Measurements from ENCODE around the gene MEI4.

MEI4 gene

GRCh38 chr6:77764364-77764763, 111.5 kb downstream of the MEI4 start:
- H3K36me3 ChIP-seq (ENCODE audit: control insufficient read depth, insufficient read depth, low read length) = no peaks in the 10 kb centered on the region
- no peak overlapping the region for H4K5ac ChIP-seq (ENCODE audit: low read length)
- DNase-seq = no peak
- no peak overlapping the region for H3K4ac ChIP-seq (ENCODE audit: low read depth, low read length)
- no peak overlapping the region for H2BK15ac ChIP-seq (replicated peaks; ENCODE audit: low read depth)
- no peak overlapping the region for H3K4me2 ChIP-seq (ENCODE audit: low read length)
- H3K79me1 ChIP-seq (ENCODE audit: low read length) = no peaks in the 10 kb centered on the region
- H3K9ac ChIP-seq (ENCODE audit: low read length) = no peak overlapping the region
- no peak overlapping the region for H3K18ac ChIP-seq (ENCODE audit: low read length)
- H2BK5ac ChIP-seq (ENCODE audit: low read length) = no peak overlapping the region
- no peak overlapping the region for H3K56ac ChIP-seq (ENCODE audit: low read length)
- H4K8ac ChIP-seq (ENCODE audit: low read depth, low read length) = no peak overlapping the region
- no peak overlapping the region for H2BK120ac ChIP-seq (ENCODE audit: low read depth, low read length)
- H3K27me3 ChIP-seq (ENCODE audit: insufficient read depth, low read length, poor library complexity) = no peaks in the 10 kb centered on the region
- no CpG with 5 or more reads among the region's 1 CpG for WGBS (ENCODE audit: extremely low coverage, insufficient coverage, low lambda C conversion rate)
- no peak overlapping the region for H3K23ac ChIP-seq (ENCODE audit: low read length)
- no peak overlapping the region for H3K27ac ChIP-seq (ENCODE audit: low read depth, low read length)
- no peak overlapping the region for H3K4me3 ChIP-seq (ENCODE audit: low read length)
- no peak overlapping the region for H2AK5ac ChIP-seq (ENCODE audit: low read length)
- no peaks in the 10 kb centered on the region for H3K79me2 ChIP-seq (ENCODE audit: control insufficient read depth, insufficient read depth, low read length)
- H3K4me1 ChIP-seq (ENCODE audit: control insufficient read depth, low read depth, low read length) = no peaks in the 10 kb centered on the region

GRCh38 chr6:77773157-77773822, 120.5 kb downstream of the MEI4 start:
- Histone ChIP-seq H3K56ac (ENCODE audit: low read length) (no peak overlapping the region), H3K4me2 (ENCODE audit: low read length) (no peak overlapping the region), H3K23ac (ENCODE audit: low read length) (no peak overlapping the region), H3K36me3 (ENCODE audit: control insufficient read depth, insufficient read depth, low read length) (no peaks in the 10 kb centered on the region), H2BK5ac (ENCODE audit: low read length) (no peak overlapping the region), H3K79me1 (ENCODE audit: low read length) (no peaks in the 10 kb centered on the region), H2BK120ac (ENCODE audit: low read depth, low read length) (no peak overlapping the region), H3K18ac (ENCODE audit: low read length) (no peak overlapping the region), H3K27me3 (ENCODE audit: insufficient read depth, low read length, poor library complexity) (no peaks in the 10 kb centered on the region), H2BK15ac (replicated peaks; ENCODE audit: low read depth) (no peak overlapping the region), H3K79me2 (ENCODE audit: control insufficient read depth, insufficient read depth, low read length) (no peaks in the 10 kb centered on the region), H4K8ac (ENCODE audit: low read depth, low read length) (no peak overlapping the region), H3K4me1 (ENCODE audit: control insufficient read depth, low read depth, low read length) (no peaks in the 10 kb centered on the region), H2AK5ac (ENCODE audit: low read length) (no peak overlapping the region), H3K4me3 (ENCODE audit: low read length) (no peak overlapping the region), H4K5ac (ENCODE audit: low read length) (no peak overlapping the region), H3K27ac (ENCODE audit: low read depth, low read length) (no peak overlapping the region), H3K9ac (ENCODE audit: low read length) (no peak overlapping the region), H3K4ac (ENCODE audit: low read depth, low read length) (no peak overlapping the region)
- DNase-seq = no peak

GRCh38 chr6:77774457-77774856, 121.6 kb downstream of the MEI4 start:
- no peaks in the 10 kb centered on the region for H3K27me3 ChIP-seq (ENCODE audit: insufficient read depth, low read length, poor library complexity)
- no CpG with 5 or more reads among the region's 1 CpG for WGBS (ENCODE audit: extremely low coverage, insufficient coverage, low lambda C conversion rate)
- no peak overlapping the region for H3K18ac ChIP-seq (ENCODE audit: low read length)

GRCh38 chr6:77776441-77776840, 123.6 kb downstream of the MEI4 start:
- no peak overlapping the region for H2BK5ac ChIP-seq (ENCODE audit: low read length)
- H3K79me2 ChIP-seq (ENCODE audit: control insufficient read depth, insufficient read depth, low read length) = no peaks in the 10 kb centered on the region
- no peak overlapping the region for H3K4me2 ChIP-seq (ENCODE audit: low read length)
- no peak overlapping the region for H2AK5ac ChIP-seq (ENCODE audit: low read length)
- no peak overlapping the region for H3K23ac ChIP-seq (ENCODE audit: low read length)
- H4K5ac ChIP-seq (ENCODE audit: low read length) = no peak overlapping the region
- H2BK120ac ChIP-seq (ENCODE audit: low read depth, low read length) = no peak overlapping the region
- H2BK15ac ChIP-seq (replicated peaks; ENCODE audit: low read depth) = no peak overlapping the region
- H3K56ac ChIP-seq (ENCODE audit: low read length) = no peak overlapping the region
- DNase-seq = no peak
- H3K18ac ChIP-seq (ENCODE audit: low read length) = no peak overlapping the region
- no peaks in the 10 kb centered on the region for H3K4me1 ChIP-seq (ENCODE audit: control insufficient read depth, low read depth, low read length)
- H3K4me3 ChIP-seq (ENCODE audit: low read length) = no peak overlapping the region
- no peak overlapping the region for H4K8ac ChIP-seq (ENCODE audit: low read depth, low read length)
- no peak overlapping the region for H3K9ac ChIP-seq (ENCODE audit: low read length)
- WGBS (ENCODE audit: extremely low coverage, insufficient coverage, low lambda C conversion rate) = no CpG with 5 or more reads among the region's 1 CpG
- H3K27ac ChIP-seq (ENCODE audit: low read depth, low read length) = no peak overlapping the region
- no peak overlapping the region for H3K4ac ChIP-seq (ENCODE audit: low read depth, low read length)
- H3K36me3 ChIP-seq (ENCODE audit: control insufficient read depth, insufficient read depth, low read length) = no peaks in the 10 kb centered on the region
- no peaks in the 10 kb centered on the region for H3K27me3 ChIP-seq (ENCODE audit: insufficient read depth, low read length, poor library complexity)
- no peaks in the 10 kb centered on the region for H3K79me1 ChIP-seq (ENCODE audit: low read length)

More at GRCh38 chr6:77774457-77774856, 121.6 kb downstream of the MEI4 start:
- Histone ChIP-seq H3K79me1 (ENCODE audit: low read length) (no peaks in the 10 kb centered on the region), H3K27ac (ENCODE audit: low read depth, low read length) (no peak overlapping the region), H2BK15ac (replicated peaks; ENCODE audit: low read depth) (no peak overlapping the region), H3K4me2 (ENCODE audit: low read length) (no peak overlapping the region), H2AK5ac (ENCODE audit: low read length) (no peak overlapping the region), H3K4me3 (ENCODE audit: low read length) (no peak overlapping the region), H2BK120ac (ENCODE audit: low read depth, low read length) (no peak overlapping the region), H3K36me3 (ENCODE audit: control insufficient read depth, insufficient read depth, low read length) (no peaks in the 10 kb centered on the region), H3K4ac (ENCODE audit: low read depth, low read length) (no peak overlapping the region), H3K9ac (ENCODE audit: low read length) (no peak overlapping the region), H3K23ac (ENCODE audit: low read length) (no peak overlapping the region), H4K8ac (ENCODE audit: low read depth, low read length) (no peak overlapping the region), H3K4me1 (ENCODE audit: control insufficient read depth, low read depth, low read length) (no peaks in the 10 kb centered on the region), H4K5ac (ENCODE audit: low read length) (no peak overlapping the region), H3K79me2 (ENCODE audit: control insufficient read depth, insufficient read depth, low read length) (no peaks in the 10 kb centered on the region), H3K56ac (ENCODE audit: low read length) (no peak overlapping the region), H2BK5ac (ENCODE audit: low read length) (no peak overlapping the region)
- no peak for DNase-seq

GRCh38 chr6:77778527-77778926, 125.7 kb downstream of the MEI4 start:
- Histone ChIP-seq H2AK5ac (ENCODE audit: low read length) (no peak overlapping the region), H3K4me2 (ENCODE audit: low read length) (no peak overlapping the region), H3K4me3 (ENCODE audit: low read length) (no peak overlapping the region), H3K36me3 (ENCODE audit: control insufficient read depth, insufficient read depth, low read length) (no peaks in the 10 kb centered on the region), H3K27me3 (ENCODE audit: insufficient read depth, low read length, poor library complexity) (no peaks in the 10 kb centered on the region), H2BK120ac (ENCODE audit: low read depth, low read length) (no peak overlapping the region), H3K56ac (ENCODE audit: low read length) (no peak overlapping the region), H3K23ac (ENCODE audit: low read length) (no peak overlapping the region), H3K9ac (ENCODE audit: low read length) (no peak overlapping the region), H2BK5ac (ENCODE audit: low read length) (no peak overlapping the region), H3K27ac (ENCODE audit: low read depth, low read length) (no peak overlapping the region), H2BK15ac (replicated peaks; ENCODE audit: low read depth) (no peak overlapping the region), H3K79me1 (ENCODE audit: low read length) (no peaks in the 10 kb centered on the region), H3K79me2 (ENCODE audit: control insufficient read depth, insufficient read depth, low read length) (no peaks in the 10 kb centered on the region), H3K18ac (ENCODE audit: low read length) (no peak overlapping the region), H3K4ac (ENCODE audit: low read depth, low read length) (no peak overlapping the region), H4K5ac (ENCODE audit: low read length) (no peak overlapping the region), H3K4me1 (ENCODE audit: control insufficient read depth, low read depth, low read length) (no peaks in the 10 kb centered on the region), H4K8ac (ENCODE audit: low read depth, low read length) (no peak overlapping the region)
- no CpG with 5 or more reads among the region's 4 CpGs for WGBS (ENCODE audit: extremely low coverage, insufficient coverage, low lambda C conversion rate)
- DNase-seq = no peak

- H3K23ac ChIP-seq (ENCODE audit: low read length) = no peak overlapping the region
- H3K36me3 ChIP-seq (ENCODE audit: control insufficient read depth, insufficient read depth, low read length) = no peaks in the 10 kb centered on the region
- no peak overlapping the region for H3K4ac ChIP-seq (ENCODE audit: low read depth, low read length)
- no CpG with 5 or more reads among the region's 4 CpGs for WGBS (ENCODE audit: extremely low coverage, insufficient coverage, low lambda C conversion rate)
- H3K4me3 ChIP-seq (ENCODE audit: low read length) = no peak overlapping the region
- H4K8ac ChIP-seq (ENCODE audit: low read depth, low read length) = peak overlapping the region; percentile 28
- H3K56ac ChIP-seq (ENCODE audit: low read length) = no peak overlapping the region
- H2BK120ac ChIP-seq (ENCODE audit: low read depth, low read length) = no peak overlapping the region
- H4K5ac ChIP-seq (ENCODE audit: low read length) = no peak overlapping the region
- H3K9ac ChIP-seq (ENCODE audit: low read length) = no peak overlapping the region
- no peak overlapping the region for H2BK15ac ChIP-seq (replicated peaks; ENCODE audit: low read depth)
- H3K18ac ChIP-seq (ENCODE audit: low read length) = no peak overlapping the region
- peak; percentile 5 for DNase-seq
- H3K27me3 ChIP-seq (ENCODE audit: insufficient read depth, low read length, poor library complexity) = peaks cover 1% of the 10 kb centered on the region
- no peaks in the 10 kb centered on the region for H3K79me1 ChIP-seq (ENCODE audit: low read length)
- H2BK5ac ChIP-seq (ENCODE audit: low read length) = no peak overlapping the region
- H3K27ac ChIP-seq (ENCODE audit: low read depth, low read length) = no peak overlapping the region
- no peak overlapping the region for H2AK5ac ChIP-seq (ENCODE audit: low read length)
- no peak overlapping the region for H3K4me2 ChIP-seq (ENCODE audit: low read length)
- H3K79me2 ChIP-seq (ENCODE audit: control insufficient read depth, insufficient read depth, low read length) = no peaks in the 10 kb centered on the region
- no peaks in the 10 kb centered on the region for H3K4me1 ChIP-seq (ENCODE audit: control insufficient read depth, low read depth, low read length)
Measured at GRCh38 chr6:77786935-77787629, 134.2 kb downstream of the MEI4 start.

All from mesendoderm (in vitro differentiated cells).